ENCODE measurements around the gene KRTAP10-3. TPM values are rescaled to one million over a fixed set of nuclear protein-coding genes. Genes with fewer than 3 reads are reported as not detected.
A peak's percentile ranks its signal among the peaks of the same experiment; 100 is the strongest.

KRTAP10-3 gene
- total RNA-seq, 3 donors from 2014 or later (not counting 1 experiment from before 2014, with no cell fraction given), result not detected

DNA sequence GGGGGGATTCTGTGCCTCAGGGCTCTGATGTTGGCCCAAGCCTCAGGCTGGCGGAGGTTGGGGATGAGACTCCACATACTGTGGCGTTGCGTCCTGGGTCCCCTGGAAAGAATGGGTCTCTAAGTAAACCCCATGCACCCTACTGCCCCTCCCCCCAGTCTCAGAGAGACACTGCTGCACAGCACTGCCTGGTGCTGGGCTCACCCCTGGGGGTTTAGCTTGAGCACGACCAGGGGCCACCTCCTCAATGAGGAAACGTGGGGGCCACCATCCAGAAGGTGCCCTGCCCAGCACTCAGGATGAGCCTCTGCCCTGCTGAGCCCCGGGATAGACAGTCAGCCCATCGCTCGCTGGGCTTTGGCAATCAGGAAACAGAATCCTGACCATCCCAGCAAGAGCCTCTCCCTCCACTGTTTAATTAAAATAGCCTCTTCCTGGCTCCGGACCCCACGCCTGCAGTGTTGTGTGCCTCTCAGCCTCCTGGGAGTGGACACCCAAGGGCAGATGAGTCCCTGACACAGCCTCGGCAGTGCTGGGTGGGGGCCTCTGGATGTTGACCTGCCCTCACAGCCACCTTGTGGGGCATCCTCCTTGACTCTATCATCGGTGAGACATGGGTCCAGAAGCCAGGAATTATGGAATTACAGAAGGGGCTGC, 11.4 kb upstream of the KRTAP10-3 start:
- Histone ChIP-seq H3K4me1 (ENCODE audit: control insufficient read depth, insufficient read depth, low read length) (no peaks in the 10 kb centered on the region), H3K27me3 (ENCODE audit: control insufficient read depth, insufficient read depth, low read length) (no peaks in the 10 kb centered on the region), H3K27ac (ENCODE audit: low read length) (no peak overlapping the region), H3K9me3 (ENCODE audit: control insufficient read depth, insufficient read depth, low read length) (no peaks in the 10 kb centered on the region), H3K4me3 (ENCODE audit: low read length) (no peak overlapping the region), H3K36me3 (ENCODE audit: control insufficient read depth, insufficient read depth, low read length) (no peaks in the 10 kb centered on the region)
- H3K27me3 Mint-ChIP-seq (ENCODE audit: low read depth in 2 of 2), result peaks cover 23 to 26% of the 10 kb centered on the region in 2 donors
- no peaks in the 10 kb centered on the region for H3K9me3 Mint-ChIP-seq
- ATAC-seq, result no peak
- no peak overlapping the region for H3K27ac Mint-ChIP-seq
- no peaks in the 10 kb centered on the region for H3K36me3 Mint-ChIP-seq
- intact Hi-C loops (cut with micrococcal nuclease), result no loop called here
- H3K4me1 Mint-ChIP-seq, result peaks cover 5 to 14% of the 10 kb centered on the region in 2 donors
- WGBS (ENCODE audit: insufficient coverage), result 89% methylated on average over 12 of the region's 12 CpGs
- DNase-seq, result no peak
- TF ChIP-seq, protein P1, sequence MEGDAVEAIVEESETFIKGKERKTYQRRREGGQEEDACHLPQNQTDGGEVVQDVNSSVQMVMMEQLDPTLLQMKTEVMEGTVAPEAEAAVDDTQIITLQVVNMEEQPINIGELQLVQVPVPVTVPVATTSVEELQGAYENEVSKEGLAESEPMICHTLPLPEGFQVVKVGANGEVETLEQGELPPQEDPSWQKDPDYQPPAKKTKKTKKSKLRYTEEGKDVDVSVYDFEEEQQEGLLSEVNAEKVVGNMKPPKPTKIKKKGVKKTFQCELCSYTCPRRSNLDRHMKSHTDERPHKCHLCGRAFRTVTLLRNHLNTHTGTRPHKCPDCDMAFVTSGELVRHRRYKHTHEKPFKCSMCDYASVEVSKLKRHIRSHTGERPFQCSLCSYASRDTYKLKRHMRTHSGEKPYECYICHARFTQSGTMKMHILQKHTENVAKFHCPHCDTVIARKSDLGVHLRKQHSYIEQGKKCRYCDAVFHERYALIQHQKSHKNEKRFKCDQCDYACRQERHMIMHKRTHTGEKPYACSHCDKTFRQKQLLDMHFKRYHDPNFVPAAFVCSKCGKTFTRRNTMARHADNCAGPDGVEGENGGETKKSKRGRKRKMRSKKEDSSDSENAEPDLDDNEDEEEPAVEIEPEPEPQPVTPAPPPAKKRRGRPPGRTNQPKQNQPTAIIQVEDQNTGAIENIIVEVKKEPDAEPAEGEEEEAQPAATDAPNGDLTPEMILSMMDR (IDR thresholded peaks at IDR 0.05), result no peak
- H3K4me3 Mint-ChIP-seq, result no peak overlapping the region

DNA sequence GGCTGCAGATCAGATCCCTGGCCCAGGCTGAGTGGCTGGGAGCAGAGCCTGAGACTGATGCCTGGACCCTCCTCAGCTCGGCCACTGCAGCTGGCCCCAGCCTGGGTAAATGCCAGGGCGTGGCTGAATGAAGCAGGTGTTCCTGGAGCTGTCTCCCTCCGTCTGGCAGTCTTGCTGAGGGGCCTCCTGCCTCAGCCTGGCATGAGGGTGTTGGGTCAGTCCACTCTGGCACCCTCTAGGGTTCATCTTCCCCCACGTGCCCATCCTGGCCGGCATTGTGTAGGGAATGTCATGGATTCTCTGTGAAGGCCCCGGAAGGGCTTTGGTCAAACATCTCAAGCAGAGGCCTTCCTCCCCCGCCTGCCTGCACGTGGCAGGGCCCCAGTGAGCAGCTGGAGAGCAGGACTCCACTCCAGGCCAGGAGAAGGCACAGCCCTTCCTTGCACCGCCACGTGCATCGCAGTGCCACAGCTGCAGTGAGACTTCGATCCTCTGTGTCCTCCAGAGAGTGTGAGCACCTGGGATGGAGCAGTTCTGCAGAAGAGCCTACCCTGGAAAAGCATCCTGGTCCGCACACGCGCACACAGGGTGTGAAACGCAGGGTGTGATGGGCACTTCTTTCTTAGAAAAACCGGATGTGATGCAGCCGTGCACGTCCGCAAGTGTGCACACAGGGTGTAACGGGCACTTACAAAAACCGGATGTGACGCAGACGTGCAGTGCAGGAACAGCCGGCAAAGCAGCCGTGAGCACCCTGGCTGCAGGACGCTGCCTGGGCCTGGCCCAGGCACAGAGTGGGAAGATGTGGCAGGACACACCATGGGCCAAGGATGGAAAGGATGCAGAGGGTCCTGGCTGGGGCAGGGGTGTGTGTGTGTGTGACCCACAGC, 10.3 kb upstream of the KRTAP10-3 start:
- DNase-seq (no peak), ATAC-seq (no peak)
- H3K27me3 Mint-ChIP-seq (ENCODE audit: low read depth in 2 of 2), result peaks cover 14 to 18% of the 10 kb centered on the region in 2 donors
- no peaks in the 10 kb centered on the region for H3K36me3 Mint-ChIP-seq
- H3K4me1 Mint-ChIP-seq, result peaks cover 7 to 14% of the 10 kb centered on the region in 2 donors
- no peak overlapping the region for H3K27ac Mint-ChIP-seq
- Histone ChIP-seq H3K27ac (ENCODE audit: low read length) (no peak overlapping the region), H3K9me3 (ENCODE audit: control insufficient read depth, insufficient read depth, low read length) (no peaks in the 10 kb centered on the region), H3K4me3 (ENCODE audit: low read length) (no peak overlapping the region), H3K27me3 (ENCODE audit: control insufficient read depth, insufficient read depth, low read length) (no peaks in the 10 kb centered on the region), H3K4me1 (ENCODE audit: control insufficient read depth, insufficient read depth, low read length) (no peaks in the 10 kb centered on the region), H3K36me3 (ENCODE audit: control insufficient read depth, insufficient read depth, low read length) (no peaks in the 10 kb centered on the region)
- no peaks in the 10 kb centered on the region for H3K9me3 Mint-ChIP-seq
- H3K4me3 Mint-ChIP-seq, result peak overlapping the region; percentile 37
- TF ChIP-seq, protein P1 (IDR thresholded peaks at IDR 0.05), result no peak
- WGBS (ENCODE audit: insufficient coverage), result 89% methylated on average over 27 of the region's 27 CpGs
- intact Hi-C loops (cut with micrococcal nuclease), result no loop called here

DNA sequence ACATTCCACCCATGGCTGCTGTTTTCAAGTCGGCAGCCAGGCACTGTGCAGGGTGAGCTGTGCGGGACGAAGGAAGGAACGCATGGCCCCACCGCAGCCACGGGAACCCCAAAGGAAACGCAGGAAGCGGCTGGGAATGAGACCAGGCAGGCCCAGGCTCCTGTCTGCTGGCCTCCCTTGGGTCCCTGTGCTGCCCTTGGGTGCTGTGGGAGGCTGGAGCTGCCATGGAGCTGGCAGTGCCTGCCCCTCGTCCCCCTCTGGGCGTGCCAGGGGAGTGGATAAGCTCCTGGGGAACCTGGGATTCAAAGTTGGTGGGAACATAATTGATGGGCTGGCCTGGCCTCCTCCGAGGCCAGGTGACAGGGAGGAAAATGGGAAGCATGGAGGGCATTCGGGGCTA, 9.7 kb upstream of the KRTAP10-3 start:
- intact Hi-C loops (cut with micrococcal nuclease), result no loop called here
- Mint-ChIP-seq H3K4me1 (peaks cover 7 to 14% of the 10 kb centered on the region in 2 donors), H3K27me3 (ENCODE audit: low read depth in 2 of 2) (peaks cover 14 to 17% of the 10 kb centered on the region in 2 donors), H3K27ac (no peak overlapping the region), H3K9me3 (no peaks in the 10 kb centered on the region), H3K4me3 (no peak overlapping the region), H3K36me3 (no peaks in the 10 kb centered on the region)
- Histone ChIP-seq H3K36me3 (ENCODE audit: control insufficient read depth, insufficient read depth, low read length) (no peaks in the 10 kb centered on the region), H3K27me3 (ENCODE audit: control insufficient read depth, insufficient read depth, low read length) (no peaks in the 10 kb centered on the region), H3K4me1 (ENCODE audit: control insufficient read depth, insufficient read depth, low read length) (no peaks in the 10 kb centered on the region), H3K4me3 (ENCODE audit: low read length) (no peak overlapping the region), H3K9me3 (ENCODE audit: control insufficient read depth, insufficient read depth, low read length) (no peaks in the 10 kb centered on the region), H3K27ac (ENCODE audit: low read length) (no peak overlapping the region)
- DNase-seq (no peak), ATAC-seq (peak in 1 of 3 donors; percentile 25)
- TF ChIP-seq, protein P1 (IDR thresholded peaks at IDR 0.05), result no peak
- WGBS (ENCODE audit: insufficient coverage), result 78% methylated on average over 12 of the region's 12 CpGs

Data from natural killer cell (primary cell).